HepG2 (cell line): Measurements from ENCODE around the gene FMC1. TPM values are rescaled to one million over a fixed set of nuclear protein-coding genes. Genes with fewer than 3 reads are reported as not detected.
A peak's percentile ranks its signal among the peaks of the same experiment; 100 is the strongest.

Experiments used
- BCL6 ChIP-seq: IDR thresholded peaks from 2 replicates; pipeline ENCODE4 v1.6.1; 2016; ENCODE audit warnings: missing genetic modification reagents, missing compliant biosample characterization
- CTCF ChIP-seq: sonication (generic); formaldehyde crosslinking; IDR thresholded peaks from 2 replicates; pipeline ENCODE4 v1.5.0; 2020; ENCODE audit warnings: mild to moderate bottlenecking, missing genetic modification reagents, moderate library complexity
- EP300 ChIP-seq, 3 experiments: sonication (generic) in 1 of 3; formaldehyde crosslinking in 1 of 3; IDR thresholded peaks; 2 replicates each; pipeline versions ENCODE4 v1.5.1 to v1.6.1; 2011 to 2020; ENCODE audit warnings: low read depth in 2 of 3, low read length in 2 of 3, borderline replicate concordance in 1 of 3, improper control_type of control experiment in 1 of 3, mild to moderate bottlenecking in 1 of 3, missing genetic modification reagents in 1 of 3, moderate library complexity in 1 of 3
- FLYWCH1 ChIP-seq: sonication (generic); formaldehyde crosslinking; IDR thresholded peaks from 2 replicates; pipeline ENCODE4 v1.8.1; 2023; ENCODE audit warnings: mild to moderate bottlenecking, missing genetic modification reagents
- KLF13 ChIP-seq: sonication (generic); formaldehyde crosslinking; IDR thresholded peaks from 2 replicates; pipeline ENCODE4 v1.4.0; 2020; ENCODE audit warnings: mild to moderate bottlenecking, missing genetic modification reagents
- SMAD1 ChIP-seq: sonication (generic); formaldehyde crosslinking; IDR thresholded peaks from 2 replicates; pipeline ENCODE4 v1.4.0; 2020; ENCODE audit warnings: missing genetic modification reagents, low read depth, mild to moderate bottlenecking, borderline replicate concordance
- TEAD2 ChIP-seq: sonication (generic); formaldehyde crosslinking; IDR thresholded peaks from 2 replicates; pipeline ENCODE4 v1.9.0; 2021; ENCODE audit warnings: missing genetic modification reagents
- TFDP2 ChIP-seq: sonication (generic); formaldehyde crosslinking; IDR thresholded peaks from 2 replicates; pipeline ENCODE4 v1.4.0; 2020; ENCODE audit warnings: missing genetic modification reagents
- ZBTB14 ChIP-seq: sonication (generic); formaldehyde crosslinking; IDR thresholded peaks from 2 replicates; pipeline ENCODE4 v1.4.0; 2020; ENCODE audit warnings: missing genetic modification reagents
- ZBTB26 ChIP-seq: IDR thresholded peaks from 2 replicates; pipeline ENCODE4 v1.6.1; 2016; ENCODE audit warnings: missing compliant biosample characterization, missing genetic modification reagents, borderline replicate concordance
- ZBTB43 ChIP-seq: sonication (generic); formaldehyde crosslinking; conservative IDR thresholded peaks from 2 replicates; pipeline ENCODE4 v1.4.0; 2020; ENCODE audit warnings: missing genetic modification reagents
- ZNF20 ChIP-seq: sonication (generic); formaldehyde crosslinking; IDR thresholded peaks from 2 replicates; pipeline ENCODE4 v1.4.0; 2020; ENCODE audit warnings: mild to moderate bottlenecking, moderate library complexity, missing genetic modification reagents
- ZNF687 ChIP-seq: sonication (generic); formaldehyde crosslinking; IDR thresholded peaks from 2 replicates; pipeline ENCODE4 v1.5.1; 2020; ENCODE audit warnings: mild to moderate bottlenecking, missing genetic modification reagents, moderate library complexity
- ZNF720 ChIP-seq: sonication (generic); formaldehyde crosslinking; IDR thresholded peaks from 2 replicates; pipeline ENCODE4 v1.4.0; 2020; ENCODE audit warnings: missing genetic modification reagents
- polyA plus RNA-seq, 8 experiments: library from polyadenylated mRNA; depleted of rRNA in 3 of 8; stranded (reverse) in 7 of 8; unstranded in 1 of 8; fragments of >200 nt; fragmentation: Illumina TruSeq in 4 of 8; extraction: Trizol in 4 of 8; gene quantifications; 2 replicates each; pipeline versions ENCODE4 v1.2.1 to v1.2.3, GENCODE V29; 2011 to 2016; ENCODE audit warnings: low read depth in 4 of 8, missing spikeins in 1 of 8, mixed read lengths in 1 of 8; ENCODE audit not compliant: insufficient read depth in 1 of 8
- total RNA-seq, 5 experiments: library from RNA; depleted of rRNA; stranded (reverse); fragments of >200 nt; fragmentation: Illumina TruSeq; extraction: Trizol; gene quantifications; 2 replicates each; pipeline ENCODE4 v1.2.3, GENCODE V29; 2016; ENCODE audit warnings: low read depth in 1 of 5

Gene FMC1
- total and polyA plus RNA-seq, 2 of the 13 experiments (the other 11 are each of a cell fraction or from before 2014, with no cell fraction given), result 39.2 to 50.7 TPM

GRCh38 chr7:139340037-139340807, 915 bp upstream of the FMC1 start (continued):
- TF ChIP-seq EP300 (IDR thresholded peaks at IDR 0.05; ENCODE audit: low read depth in 2 of 2, low read length in 2 of 2), result peak in 1 of 2 experiments; percentile 29; a peak in 1 of 4 replicates
- TF ChIP-seq EP300 (CRISPR knock-in tag; IDR thresholded peaks at IDR 0.05; ENCODE audit: borderline replicate concordance), result no peak
- TF ChIP-seq SMAD1 (CRISPR knock-in tag), result no peak; the same call in 1 of the 2 replicates
- TF ChIP-seq ZNF720, result no peak
- TF ChIP-seq ZNF20 (CRISPR knock-in tag), result no peak
- peak; percentile 73; the same call in 1 of the 2 replicates for TF ChIP-seq ZBTB43
- peak; percentile 61 for TF ChIP-seq BCL6 (CRISPR knock-in tag)
- TF ChIP-seq KLF13 (CRISPR knock-in tag), result no peak
- TF ChIP-seq ZNF687 (CRISPR knock-in tag), result peak; percentile 99
- no peak for TF ChIP-seq TEAD2
- peak; percentile 86 for TF ChIP-seq TFDP2
- TF ChIP-seq ZBTB26, result no peak; the same call in none of the 2 replicates
- TF ChIP-seq FLYWCH1 (CRISPR knock-in tag), result no peak
- TF ChIP-seq ZBTB14 (CRISPR knock-in tag), result peak; percentile 100
- peak; percentile 91 for TF ChIP-seq CTCF
